Fibroblast of lung (primary cell): ENCODE measurements around the gene GNG13.

ENCODE experiments used
- EZH2 ChIP-seq: IDR thresholded peaks from 2 replicates; pipeline ENCODE4 v1.5.1; 2012; ENCODE audit warnings: low read length, control low read depth, mild to moderate bottlenecking; ENCODE audit errors: missing control alignments
- TF ChIP-seq, protein P1 (sequence below), 2 donors: IDR thresholded peaks in 1 of 2; conservative IDR thresholded peaks in 1 of 2; 1 replicate in 1 of 2; 2 replicates in 1 of 2; pipeline ENCODE4 v1.5.1; 2011 to 2012; ENCODE audit warnings: low read length in 2 of 2, control low read depth in 1 of 2, inconsistent platforms in 1 of 2, low read depth in 1 of 2, mild to moderate bottlenecking in 1 of 2

GRCh38 chr16:845351-845745 is 44.8 kb upstream of the GNG13 start:
- TF ChIP-seq, protein P1, sequence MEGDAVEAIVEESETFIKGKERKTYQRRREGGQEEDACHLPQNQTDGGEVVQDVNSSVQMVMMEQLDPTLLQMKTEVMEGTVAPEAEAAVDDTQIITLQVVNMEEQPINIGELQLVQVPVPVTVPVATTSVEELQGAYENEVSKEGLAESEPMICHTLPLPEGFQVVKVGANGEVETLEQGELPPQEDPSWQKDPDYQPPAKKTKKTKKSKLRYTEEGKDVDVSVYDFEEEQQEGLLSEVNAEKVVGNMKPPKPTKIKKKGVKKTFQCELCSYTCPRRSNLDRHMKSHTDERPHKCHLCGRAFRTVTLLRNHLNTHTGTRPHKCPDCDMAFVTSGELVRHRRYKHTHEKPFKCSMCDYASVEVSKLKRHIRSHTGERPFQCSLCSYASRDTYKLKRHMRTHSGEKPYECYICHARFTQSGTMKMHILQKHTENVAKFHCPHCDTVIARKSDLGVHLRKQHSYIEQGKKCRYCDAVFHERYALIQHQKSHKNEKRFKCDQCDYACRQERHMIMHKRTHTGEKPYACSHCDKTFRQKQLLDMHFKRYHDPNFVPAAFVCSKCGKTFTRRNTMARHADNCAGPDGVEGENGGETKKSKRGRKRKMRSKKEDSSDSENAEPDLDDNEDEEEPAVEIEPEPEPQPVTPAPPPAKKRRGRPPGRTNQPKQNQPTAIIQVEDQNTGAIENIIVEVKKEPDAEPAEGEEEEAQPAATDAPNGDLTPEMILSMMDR (conservative IDR thresholded peaks at IDR 0.05 in 1 of 2, IDR thresholded peaks at IDR 0.05 in 1 of 2; ENCODE audit: low read depth in 1 of 2, low read length in 2 of 2) = no peak
- TF ChIP-seq EZH2 = no peak
